Gastrocnemius medialis (tissue), 4 donors: ENCODE results near the gene SLC44A1. TPM values are rescaled to one million over a fixed set of nuclear protein-coding genes. Genes with fewer than 3 reads are reported as not detected.

Experiments used
- ATAC-seq, 2 donors: fragments of 150-250 bp; one replicate each; pipeline ENCODE4 v1.9.1; 2016
- DNase-seq, 2 donors: peaks; one replicate each; pipeline ENCODE4 v3.0.0-alpha.2; 2019
- H3K27ac ChIP-seq, 4 donors: fragments of 200-600 bp; sonication (generic); 1 replicate in 1 of 4; 2 replicates in 3 of 4; pipeline ENCODE4 v1.5.1; 2016 to 2018; ENCODE audit warnings: mild to moderate bottlenecking in 2 of 4, moderate library complexity in 1 of 4
- H3K27me3 ChIP-seq, 3 donors: fragments of 200-600 bp; sonication (generic) in 2 of 3; 1 replicate in 1 of 3; 2 replicates in 2 of 3; pipeline versions ENCODE4 v1.5.1 to v1.6.0; 2016 to 2019; ENCODE audit warnings: mild to moderate bottlenecking in 1 of 3, moderate library complexity in 1 of 3
- H3K36me3 ChIP-seq, 2 donors: fragments of 200-600 bp; sonication (generic) in 1 of 2; one replicate each; pipeline ENCODE4 v1.5.1; 2017 to 2018
- H3K4me1 ChIP-seq, 2 donors: fragments of 200-600 bp; sonication (generic) in 1 of 2; one replicate each; pipeline ENCODE4 v1.5.1; 2016 to 2017; ENCODE audit warnings: mild to moderate bottlenecking in 2 of 2
- H3K4me3 ChIP-seq, 4 donors: fragments of 200-600 bp; sonication (generic) in 3 of 4; 1 replicate in 1 of 4; 2 replicates in 3 of 4; pipeline ENCODE4 v1.5.1; 2016 to 2019; ENCODE audit warnings: mild to moderate bottlenecking in 2 of 4
- H3K9me3 ChIP-seq, 3 donors: fragments of 200-600 bp; sonication (generic) in 2 of 3; 1 replicate in 1 of 3; 2 replicates in 2 of 3; pipeline ENCODE4 v1.5.1; 2016 to 2019
- CTCF ChIP-seq, 5 experiments: fragments of 450-650 bp in 3 of 5; fragments of 200-600 bp in 2 of 5; sonication (generic) in 2 of 5; IDR thresholded peaks in 4 of 5; conservative IDR thresholded peaks in 1 of 5; 1 replicate in 4 of 5; 2 replicates in 1 of 5; pipeline ENCODE4 v1.5.1; 2016 to 2019; ENCODE audit warnings: antibody characterized with exemption in 5 of 5, mild to moderate bottlenecking in 3 of 5, moderate library complexity in 3 of 5
- POLR2A ChIP-seq, 2 donors: fragments of 450-650 bp; IDR thresholded peaks; one replicate each; pipeline ENCODE4 v1.6.1; 2017; ENCODE audit warnings: antibody characterized with exemption in 2 of 2, mild to moderate bottlenecking in 2 of 2, moderate library complexity in 2 of 2
- in situ Hi-C, 4 donors: fragments of 200-750 bp; cut with MboI; loops; one replicate each; pipeline versions ENCODE4 v1.15.0 to v1.8.0; 2017; ENCODE audit warnings: low sequenced_read_pairs in 4 of 4
- intact Hi-C: fragments of 100-400 bp; cut with DNase I; formaldehyde crosslinking; loops from one replicate; pipeline ENCODE4 v1.15.1; 2023; ENCODE audit warnings: low total_unique reads
- total RNA-seq, 4 donors: library from RNA; depleted of rRNA; stranded (reverse); fragments of >200 nt; gene quantifications; one replicate each; pipeline versions ENCODE4 v1.1.0 to v1.2.3, GENCODE V29; 2016

Gene SLC44A1
- total RNA-seq, 4 donors from 2014 or later, result 5.4 to 15.9 (median 11.3) TPM

GRCh38 chr9:105308461-105309341 is 64.2 kb downstream of the SLC44A1 start:
- DNase-seq (no peak), ATAC-seq (no peak)
- in situ Hi-C loops (no loop called here), intact Hi-C loops (no loop called here)
- Histone ChIP-seq H3K36me3 (peaks cover 0 to 9% of the 10 kb centered on the region in 2 donors), H3K4me1 (no peaks in the 10 kb centered on the region), H3K4me3 (no peak overlapping the region), H3K27ac (no peak overlapping the region), H3K9me3 (no peaks in the 10 kb centered on the region), H3K27me3 (no peaks in the 10 kb centered on the region)
- no peak for TF ChIP-seq CTCF (IDR thresholded peaks at IDR 0.05 in 4 of 5, conservative IDR thresholded peaks at IDR 0.05 in 1 of 5)
- TF ChIP-seq POLR2A (IDR thresholded peaks at IDR 0.05), result no peak

DNA sequence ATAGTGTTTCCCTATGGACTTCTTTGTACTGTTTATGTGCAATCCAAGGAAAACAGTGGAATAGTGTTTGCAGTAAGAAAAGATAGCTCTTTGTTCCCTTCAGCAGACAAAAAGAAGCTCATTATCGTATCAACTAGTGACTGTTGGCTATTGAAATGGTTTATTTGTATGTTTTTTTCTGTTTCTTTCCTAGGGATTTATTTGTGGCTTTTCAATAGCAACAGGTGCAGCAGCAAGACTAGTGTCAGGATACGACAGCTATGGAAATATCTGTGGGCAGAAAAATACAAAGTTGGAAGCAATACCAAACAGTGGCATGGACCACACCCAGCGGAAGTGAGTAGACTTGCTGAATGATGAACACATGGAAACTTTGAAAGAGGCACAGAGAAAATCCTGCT is 65.1 kb downstream of the SLC44A1 start:
- Histone ChIP-seq H3K4me1 (no peaks in the 10 kb centered on the region), H3K27ac (no peak overlapping the region), H3K9me3 (no peaks in the 10 kb centered on the region), H3K4me3 (no peak overlapping the region), H3K27me3 (no peaks in the 10 kb centered on the region), H3K36me3 (peaks cover 0 to 9% of the 10 kb centered on the region in 2 donors)
- ATAC-seq, result no peak
- in situ Hi-C loops, result no loop called here
- DNase-seq, result no peak
- intact Hi-C loops, result no loop called here
- no peak for TF ChIP-seq CTCF (IDR thresholded peaks at IDR 0.05 in 4 of 5, conservative IDR thresholded peaks at IDR 0.05 in 1 of 5)
- no peak for TF ChIP-seq POLR2A (IDR thresholded peaks at IDR 0.05)

- DNase-seq, result no peak
- intact Hi-C loops, result no loop called here
- in situ Hi-C loops, result loop anchor here in 1 of 4 donors (10.0 kb wide), 1 partner anchor 63 kb away; no protein-coding TSS in a partner anchor
- no peak for ATAC-seq
- Histone ChIP-seq H3K27ac (no peak overlapping the region), H3K9me3 (no peaks in the 10 kb centered on the region), H3K4me1 (no peaks in the 10 kb centered on the region), H3K36me3 (peaks cover 0 to 9% of the 10 kb centered on the region in 2 donors), H3K4me3 (no peak overlapping the region), H3K27me3 (no peaks in the 10 kb centered on the region)
- no peak for TF ChIP-seq CTCF (IDR thresholded peaks at IDR 0.05 in 4 of 5, conservative IDR thresholded peaks at IDR 0.05 in 1 of 5)
- no peak for TF ChIP-seq POLR2A (IDR thresholded peaks at IDR 0.05)
These were observed 66.9 kb downstream of the SLC44A1 start for GRCh38 chr9:105311306-105311705.

- ATAC-seq, result no peak
- Histone ChIP-seq H3K36me3 (peaks cover 0 to 9% of the 10 kb centered on the region in 2 donors), H3K4me3 (no peak overlapping the region), H3K4me1 (no peaks in the 10 kb centered on the region), H3K27ac (no peak overlapping the region), H3K27me3 (no peaks in the 10 kb centered on the region), H3K9me3 (no peaks in the 10 kb centered on the region)
- in situ Hi-C loops (loop anchor here in 1 of 4 donors (10.0 kb wide), 1 partner anchor 62 kb away; no protein-coding TSS in a partner anchor), intact Hi-C loops (no loop called here)
- TF ChIP-seq POLR2A (IDR thresholded peaks at IDR 0.05), result no peak
- DNase-seq, result no peak
These were observed 68.8 kb downstream of the SLC44A1 start for GRCh38 chr9:105313238-105313637.

DNA sequence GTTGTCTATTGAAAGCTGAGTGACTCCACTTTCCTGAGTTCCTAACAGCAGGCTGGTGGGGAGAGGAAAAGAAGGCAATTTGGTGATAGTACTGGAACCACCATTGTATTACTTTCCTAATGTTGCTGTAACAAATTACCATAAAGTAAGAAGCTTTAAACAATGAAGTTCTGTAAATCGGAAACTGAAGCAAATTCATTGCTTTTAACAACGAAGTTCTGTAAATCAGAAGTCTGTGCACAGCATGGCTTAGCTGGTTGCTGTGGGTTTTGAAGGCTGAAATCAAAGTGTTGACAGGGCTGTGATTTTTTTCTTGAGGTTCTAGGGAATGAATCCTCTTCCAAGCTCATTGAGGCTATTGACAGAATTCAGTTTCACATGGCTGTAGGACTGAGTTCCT is 72.3 kb downstream of the SLC44A1 start:
- no peak for DNase-seq
- Histone ChIP-seq H3K36me3 (peaks cover 0 to 9% of the 10 kb centered on the region in 2 donors), H3K9me3 (no peaks in the 10 kb centered on the region), H3K27me3 (no peaks in the 10 kb centered on the region), H3K4me3 (no peak overlapping the region), H3K4me1 (no peaks in the 10 kb centered on the region), H3K27ac (no peak overlapping the region)
- ATAC-seq, result no peak
- TF ChIP-seq POLR2A (IDR thresholded peaks at IDR 0.05) (no peak), CTCF (IDR thresholded peaks at IDR 0.05 in 4 of 5, conservative IDR thresholded peaks at IDR 0.05 in 1 of 5) (no peak)
- in situ Hi-C loops, result loop anchor here in 1 of 4 donors (10.0 kb wide), 1 partner anchor 58 kb away; no protein-coding TSS in a partner anchor
- intact Hi-C loops, result no loop called here
